ENCODE data around the gene P2RY2. TPM values are rescaled to one million over a fixed set of nuclear protein-coding genes. Genes with fewer than 3 reads are reported as not detected.
"Not testable (repeated sequence)": the region's sequence is repeated elsewhere in the genome, so short reads cannot be mapped to it uniquely, and the experiment has no call there.

P2RY2 gene
- total and polyA plus RNA-seq, 4 donors = 1.8 to 3.7 (median 2.2) TPM

DNA sequence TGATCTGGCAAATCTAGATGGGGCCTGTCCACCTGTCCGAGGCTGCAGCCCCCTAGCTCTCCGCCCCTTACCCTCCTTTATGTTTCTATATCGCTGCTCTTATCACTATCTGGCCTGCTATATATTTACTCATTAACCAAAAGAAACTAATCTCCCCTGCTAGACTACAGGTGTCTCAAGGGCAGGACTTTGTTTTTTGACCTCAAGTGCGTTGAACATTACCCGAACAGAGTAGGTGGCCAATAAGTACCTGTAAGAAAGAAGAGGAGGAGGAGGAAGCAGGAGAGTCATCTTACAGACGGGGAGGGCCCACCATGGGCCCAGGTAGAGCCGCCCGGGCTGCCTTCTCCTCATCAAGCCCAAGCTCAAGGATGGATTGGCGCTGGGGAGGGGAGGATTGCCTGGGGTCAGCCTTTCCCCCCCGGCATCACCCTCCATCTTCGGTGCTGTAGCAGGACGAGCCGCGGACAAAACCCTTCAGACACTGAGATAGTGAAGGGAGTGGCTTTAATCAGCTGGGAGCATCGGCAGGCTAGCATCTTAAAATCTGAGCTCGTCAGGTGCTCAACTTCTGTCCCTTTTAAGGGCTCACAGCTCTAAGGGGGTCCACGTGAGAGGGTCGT, 52.9 kb downstream of the P2RY2 start:
- H3K4me3 ChIP-seq (ENCODE audit: low read depth in 1 of 3, low read length in 3 of 3) = no peak overlapping the region
- WGBS = 61% methylated on average over 18 of the region's 18 CpGs
- H3K4me1 ChIP-seq (ENCODE audit: control insufficient read depth in 4 of 4, insufficient read depth in 4 of 4, low read length in 3 of 4) = no peaks in the 10 kb centered on the region
- H3K9me3 ChIP-seq (ENCODE audit: control insufficient read depth in 4 of 4, low read length in 3 of 4) = no peaks in the 10 kb centered on the region
- DNase-seq (ENCODE audit: low spot score) = no peak
- no peak for TF ChIP-seq MAX (IDR thresholded peaks at IDR 0.05)
- TF ChIP-seq FOXA2 (IDR thresholded peaks at IDR 0.05) = no peak
- no peak for TF ChIP-seq YY1 (IDR thresholded peaks at IDR 0.05)
- no peak for TF ChIP-seq CTCF (IDR thresholded peaks at IDR 0.05; ENCODE audit: low read depth, low read length, missing input control)
- TF ChIP-seq RAD21 (IDR thresholded peaks at IDR 0.05) = no peak
- TF ChIP-seq GABPA (IDR thresholded peaks at IDR 0.05 in 1 of 2, conservative IDR thresholded peaks at IDR 0.05 in 1 of 2) = no peak
- no peak for TF ChIP-seq EGR1 (IDR thresholded peaks at IDR 0.05; ENCODE audit: low read depth in 2 of 2)
- no peak for TF ChIP-seq RXRA (IDR thresholded peaks at IDR 0.05)
- TF ChIP-seq HNF4A (conservative IDR thresholded peaks at IDR 0.05) = no peak
- no peak for TF ChIP-seq TAF1 (conservative IDR thresholded peaks at IDR 0.05)
- no peak for TF ChIP-seq NR2F2 (IDR thresholded peaks at IDR 0.05)
- TF ChIP-seq, protein P1, sequence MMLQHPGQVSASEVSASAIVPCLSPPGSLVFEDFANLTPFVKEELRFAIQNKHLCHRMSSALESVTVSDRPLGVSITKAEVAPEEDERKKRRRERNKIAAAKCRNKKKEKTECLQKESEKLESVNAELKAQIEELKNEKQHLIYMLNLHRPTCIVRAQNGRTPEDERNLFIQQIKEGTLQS (IDR thresholded peaks at IDR 0.05) = no peak
- no peak overlapping the region for H3K9ac ChIP-seq (ENCODE audit: low read depth in 1 of 2, low read length in 2 of 2)
- no peaks in the 10 kb centered on the region for H3K27me3 ChIP-seq (ENCODE audit: control insufficient read depth in 4 of 4, insufficient read depth in 4 of 4, low read length in 3 of 4)
- H3K36me3 ChIP-seq (ENCODE audit: control insufficient read depth in 4 of 4, insufficient read depth in 3 of 4, low read depth in 1 of 4, low read length in 3 of 4) = no peaks in the 10 kb centered on the region
- no peak overlapping the region for H3K27ac ChIP-seq (ENCODE audit: low read depth in 1 of 2, low read length in 2 of 2)

DNA sequence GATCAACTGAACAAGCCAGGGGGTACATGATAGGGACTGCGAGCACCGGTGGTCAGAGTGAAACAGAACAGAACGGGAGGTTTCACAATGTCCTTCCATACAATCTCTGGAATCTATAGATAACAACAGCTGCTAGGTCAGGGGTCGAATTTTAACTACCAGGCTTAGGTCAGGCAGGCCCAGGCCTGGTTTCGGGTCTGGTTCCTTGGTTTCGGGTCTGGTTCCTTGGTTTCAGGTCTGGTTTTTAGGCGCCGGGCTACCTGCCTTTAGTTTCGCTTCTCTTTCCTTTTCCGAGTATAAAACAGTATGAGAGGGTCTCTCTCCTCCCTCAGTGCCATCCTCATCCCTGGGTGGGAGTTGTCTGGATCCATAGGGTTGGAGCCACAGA, 53.4 kb downstream of the P2RY2 start:
- not testable (repeated sequence) for H3K9me3 ChIP-seq (ENCODE audit: control insufficient read depth in 4 of 4, low read length in 3 of 4); H3K4me3 ChIP-seq (ENCODE audit: low read depth in 1 of 3, low read length in 3 of 3); H3K27me3 ChIP-seq (ENCODE audit: control insufficient read depth in 4 of 4, insufficient read depth in 4 of 4, low read length in 3 of 4); H3K27ac ChIP-seq (ENCODE audit: low read depth in 1 of 2, low read length in 2 of 2); H3K9ac ChIP-seq (ENCODE audit: low read depth in 1 of 2, low read length in 2 of 2); DNase-seq (ENCODE audit: low spot score); H3K36me3 ChIP-seq (ENCODE audit: control insufficient read depth in 4 of 4, insufficient read depth in 3 of 4, low read depth in 1 of 4, low read length in 3 of 4); H3K4me1 ChIP-seq (ENCODE audit: control insufficient read depth in 4 of 4, insufficient read depth in 4 of 4, low read length in 3 of 4)
- 76% methylated on average over 10 of the region's 10 CpGs for WGBS

DNA sequence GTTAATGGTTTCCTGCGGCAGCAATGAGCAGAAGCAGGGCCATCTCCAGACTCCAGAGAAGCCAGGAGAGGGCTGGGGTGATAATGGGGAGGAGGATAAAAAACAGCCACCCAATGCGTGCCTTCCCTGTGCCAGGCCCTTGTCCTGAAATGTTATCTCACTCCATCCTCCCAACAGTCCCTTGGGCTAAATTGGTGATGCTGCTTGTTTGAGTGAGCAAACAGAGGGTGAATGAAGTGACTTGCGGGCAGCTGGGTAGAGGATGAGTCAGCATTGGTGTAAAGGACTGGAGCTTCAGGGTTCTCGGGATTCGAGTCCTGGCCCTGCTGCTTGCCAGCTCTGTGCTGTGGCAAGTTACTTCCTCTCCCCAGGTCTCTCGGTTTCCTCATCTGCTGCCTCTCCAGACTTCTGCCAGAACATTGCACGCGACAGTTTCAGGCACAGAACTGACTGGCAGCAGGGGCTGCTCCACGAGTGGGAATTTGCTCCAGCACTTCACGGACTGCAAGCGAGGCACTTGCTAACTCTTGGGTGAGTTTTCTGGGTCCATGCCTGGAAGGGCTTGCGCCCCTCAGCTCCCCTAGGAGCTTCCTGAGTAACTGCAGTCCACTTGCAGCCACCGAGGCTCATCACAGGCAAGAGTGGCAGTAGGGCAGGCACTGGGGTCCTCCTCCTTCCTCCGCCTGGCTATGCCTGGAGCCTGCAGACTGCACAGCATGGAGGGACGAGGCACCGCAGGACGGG, 54.0 kb downstream of the P2RY2 start, which contains the start of gene P2RY6:
P2RY6 (plus strand) TSS at position 403 of the 744 bp plus-strand sequence. CDS start 24,181 bp downstream, outside the sequence.
- no peak within 1 kb of the TSS for H3K4me3 ChIP-seq (ENCODE audit: low read depth in 1 of 3, low read length in 3 of 3)
- no peaks in the 10 kb centered on the region for H3K36me3 ChIP-seq (ENCODE audit: control insufficient read depth in 4 of 4, insufficient read depth in 3 of 4, low read depth in 1 of 4, low read length in 3 of 4)
- H3K9ac ChIP-seq (ENCODE audit: low read depth in 1 of 2, low read length in 2 of 2) = no peak within 1 kb of the TSS
- no peaks in the 10 kb centered on the region for H3K27me3 ChIP-seq (ENCODE audit: control insufficient read depth in 4 of 4, insufficient read depth in 4 of 4, low read length in 3 of 4)
- no peak for DNase-seq (ENCODE audit: low spot score)
- WGBS = 88% methylated on average over 17 of the region's 17 CpGs
- H3K9me3 ChIP-seq (ENCODE audit: control insufficient read depth in 4 of 4, low read length in 3 of 4) = no peaks in the 10 kb centered on the region
- H3K4me1 ChIP-seq (ENCODE audit: control insufficient read depth in 4 of 4, insufficient read depth in 4 of 4, low read length in 3 of 4) = no peaks in the 10 kb centered on the region
- no peak within 1 kb of the TSS for H3K27ac ChIP-seq (ENCODE audit: low read depth in 1 of 2, low read length in 2 of 2)
- TF ChIP-seq RAD21 (IDR thresholded peaks at IDR 0.05) = no peak
- no peak for TF ChIP-seq MAX (IDR thresholded peaks at IDR 0.05)
- TF ChIP-seq FOXA2 (IDR thresholded peaks at IDR 0.05) = no peak
- no peak for TF ChIP-seq GABPA (IDR thresholded peaks at IDR 0.05 in 1 of 2, conservative IDR thresholded peaks at IDR 0.05 in 1 of 2)
- TF ChIP-seq RXRA (IDR thresholded peaks at IDR 0.05) = no peak
- no peak for TF ChIP-seq EGR1 (IDR thresholded peaks at IDR 0.05; ENCODE audit: low read depth in 2 of 2)
- TF ChIP-seq, protein P2, sequence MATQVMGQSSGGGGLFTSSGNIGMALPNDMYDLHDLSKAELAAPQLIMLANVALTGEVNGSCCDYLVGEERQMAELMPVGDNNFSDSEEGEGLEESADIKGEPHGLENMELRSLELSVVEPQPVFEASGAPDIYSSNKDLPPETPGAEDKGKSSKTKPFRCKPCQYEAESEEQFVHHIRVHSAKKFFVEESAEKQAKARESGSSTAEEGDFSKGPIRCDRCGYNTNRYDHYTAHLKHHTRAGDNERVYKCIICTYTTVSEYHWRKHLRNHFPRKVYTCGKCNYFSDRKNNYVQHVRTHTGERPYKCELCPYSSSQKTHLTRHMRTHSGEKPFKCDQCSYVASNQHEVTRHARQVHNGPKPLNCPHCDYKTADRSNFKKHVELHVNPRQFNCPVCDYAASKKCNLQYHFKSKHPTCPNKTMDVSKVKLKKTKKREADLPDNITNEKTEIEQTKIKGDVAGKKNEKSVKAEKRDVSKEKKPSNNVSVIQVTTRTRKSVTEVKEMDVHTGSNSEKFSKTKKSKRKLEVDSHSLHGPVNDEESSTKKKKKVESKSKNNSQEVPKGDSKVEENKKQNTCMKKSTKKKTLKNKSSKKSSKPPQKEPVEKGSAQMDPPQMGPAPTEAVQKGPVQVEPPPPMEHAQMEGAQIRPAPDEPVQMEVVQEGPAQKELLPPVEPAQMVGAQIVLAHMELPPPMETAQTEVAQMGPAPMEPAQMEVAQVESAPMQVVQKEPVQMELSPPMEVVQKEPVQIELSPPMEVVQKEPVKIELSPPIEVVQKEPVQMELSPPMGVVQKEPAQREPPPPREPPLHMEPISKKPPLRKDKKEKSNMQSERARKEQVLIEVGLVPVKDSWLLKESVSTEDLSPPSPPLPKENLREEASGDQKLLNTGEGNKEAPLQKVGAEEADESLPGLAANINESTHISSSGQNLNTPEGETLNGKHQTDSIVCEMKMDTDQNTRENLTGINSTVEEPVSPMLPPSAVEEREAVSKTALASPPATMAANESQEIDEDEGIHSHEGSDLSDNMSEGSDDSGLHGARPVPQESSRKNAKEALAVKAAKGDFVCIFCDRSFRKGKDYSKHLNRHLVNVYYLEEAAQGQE (IDR thresholded peaks at IDR 0.05) = no peak
- TF ChIP-seq TAF1 (conservative IDR thresholded peaks at IDR 0.05) = no peak
- TF ChIP-seq HNF4A (conservative IDR thresholded peaks at IDR 0.05) = no peak
- TF ChIP-seq SP1 (IDR thresholded peaks at IDR 0.05) = no peak
- TF ChIP-seq JUND (IDR thresholded peaks at IDR 0.05) = no peak
- no peak for TF ChIP-seq HNF4G (IDR thresholded peaks at IDR 0.05)
- no peak for TF ChIP-seq ZBTB33 (IDR thresholded peaks at IDR 0.05)

Data from liver (tissue), 9 donors.